GM12875 (cell line): Measurements from ENCODE around the gene ERF.

ENCODE experiments used
- H3K4me3 ChIP-seq: one replicate; pipeline ENCODE4 v1.5.1; 2011; ENCODE audit warnings: low read depth, low read length, control low read depth
- TF ChIP-seq, protein P1 (sequence below): IDR thresholded peaks from 2 replicates; pipeline ENCODE4 v1.5.1; 2011; ENCODE audit warnings: low read depth, mild to moderate bottlenecking, control low read depth, inconsistent platforms, low read length, moderate library complexity, borderline replicate concordance; ENCODE audit not compliant: insufficient read depth

ERF gene

GRCh38 chr19:42241279-42241678, 13.6 kb downstream of the ERF start:
- TF ChIP-seq, protein P1, sequence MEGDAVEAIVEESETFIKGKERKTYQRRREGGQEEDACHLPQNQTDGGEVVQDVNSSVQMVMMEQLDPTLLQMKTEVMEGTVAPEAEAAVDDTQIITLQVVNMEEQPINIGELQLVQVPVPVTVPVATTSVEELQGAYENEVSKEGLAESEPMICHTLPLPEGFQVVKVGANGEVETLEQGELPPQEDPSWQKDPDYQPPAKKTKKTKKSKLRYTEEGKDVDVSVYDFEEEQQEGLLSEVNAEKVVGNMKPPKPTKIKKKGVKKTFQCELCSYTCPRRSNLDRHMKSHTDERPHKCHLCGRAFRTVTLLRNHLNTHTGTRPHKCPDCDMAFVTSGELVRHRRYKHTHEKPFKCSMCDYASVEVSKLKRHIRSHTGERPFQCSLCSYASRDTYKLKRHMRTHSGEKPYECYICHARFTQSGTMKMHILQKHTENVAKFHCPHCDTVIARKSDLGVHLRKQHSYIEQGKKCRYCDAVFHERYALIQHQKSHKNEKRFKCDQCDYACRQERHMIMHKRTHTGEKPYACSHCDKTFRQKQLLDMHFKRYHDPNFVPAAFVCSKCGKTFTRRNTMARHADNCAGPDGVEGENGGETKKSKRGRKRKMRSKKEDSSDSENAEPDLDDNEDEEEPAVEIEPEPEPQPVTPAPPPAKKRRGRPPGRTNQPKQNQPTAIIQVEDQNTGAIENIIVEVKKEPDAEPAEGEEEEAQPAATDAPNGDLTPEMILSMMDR: no peak
- peak overlapping the region; percentile 78 for H3K4me3 ChIP-seq

DNA sequence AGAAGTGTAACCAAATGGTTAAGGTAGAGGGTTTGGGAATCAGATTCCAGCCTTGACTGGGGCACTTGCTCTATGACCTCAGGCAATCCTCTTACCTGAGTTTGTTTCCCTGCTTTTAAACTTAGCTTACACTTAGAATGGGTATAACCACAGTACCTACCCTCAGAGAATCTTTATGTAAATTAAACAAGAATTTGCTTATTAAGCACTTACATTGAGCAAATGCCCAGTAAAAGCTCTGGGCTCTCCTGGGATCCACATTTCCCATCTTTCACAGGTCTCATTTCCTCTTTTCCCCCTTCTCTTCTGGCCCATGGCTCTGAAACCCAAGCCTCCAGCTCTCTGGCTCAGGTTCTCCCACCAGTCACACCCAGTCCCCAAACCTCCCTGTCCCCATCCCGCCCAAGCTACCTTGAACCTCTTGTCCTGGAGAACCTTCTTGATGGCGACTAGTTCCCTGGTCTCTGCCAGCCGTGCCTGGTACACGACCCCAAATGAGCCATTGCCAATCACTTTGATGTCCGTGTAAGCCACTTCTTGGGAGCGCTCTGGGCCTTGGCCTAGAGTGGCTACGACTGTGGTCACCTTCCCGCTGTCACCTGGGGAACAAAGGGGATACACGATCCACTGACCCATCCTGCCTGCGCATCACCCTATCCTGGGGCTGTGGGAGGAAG, 15.2 kb downstream of the ERF start:
- TF ChIP-seq, protein P1: no peak
- no peak overlapping the region for H3K4me3 ChIP-seq

- H3K4me3 ChIP-seq: no peak overlapping the region
- TF ChIP-seq, protein P1: no peak
These were observed 19.7 kb downstream of the ERF start for GRCh38 chr19:42235181-42235580.

GRCh38 chr19:42234364-42234763, 20.6 kb downstream of the ERF start:
- H3K4me3 ChIP-seq: no peak overlapping the region

DNA sequence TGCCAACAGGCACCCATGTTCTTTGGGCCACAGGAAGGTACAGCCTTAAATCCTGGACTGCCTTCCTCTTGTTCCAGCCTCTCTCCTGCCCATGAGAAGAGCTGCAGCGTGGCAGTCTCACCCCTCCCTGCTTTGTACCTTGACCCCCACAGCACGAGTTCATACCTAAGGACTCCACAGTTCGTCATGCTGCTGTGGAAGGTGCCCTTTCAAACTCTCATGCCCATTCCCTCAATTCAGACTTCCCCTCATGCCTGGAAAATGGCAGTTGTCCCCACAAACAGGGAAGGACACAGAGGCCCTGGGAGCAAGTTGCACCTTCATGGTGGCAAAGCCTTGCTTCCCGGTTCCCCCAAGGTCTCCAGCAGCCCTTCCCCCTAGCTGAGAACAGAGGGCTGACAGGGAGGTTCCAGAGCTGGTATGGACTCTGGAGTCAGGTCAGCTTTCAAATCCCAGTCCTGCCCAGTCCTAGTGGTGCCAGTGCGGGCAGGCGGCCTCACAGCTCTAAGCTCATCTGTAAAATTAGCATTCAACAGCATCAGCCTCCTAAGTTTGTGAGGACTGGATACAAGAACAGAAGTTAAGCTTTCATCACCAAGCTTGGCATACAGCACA, 21.1 kb downstream of the ERF start:
- TF ChIP-seq, protein P1: no peak
- no peak overlapping the region for H3K4me3 ChIP-seq

More at GRCh38 chr19:42234364-42234763, 20.6 kb downstream of the ERF start:
- TF ChIP-seq, protein P1: no peak

GRCh38 chr19:42233106-42233505, 21.8 kb downstream of the ERF start:
- TF ChIP-seq, protein P1: no peak
- no peak overlapping the region for H3K4me3 ChIP-seq

- no peak overlapping the region for H3K4me3 ChIP-seq
- TF ChIP-seq, protein P1: no peak
These were observed 22.5 kb downstream of the ERF start for GRCh38 chr19:42232435-42232834.
